Psoas muscle (tissue), 8 donors: ENCODE measurements around the gene ITM2C. TPM values are rescaled to one million over a fixed set of nuclear protein-coding genes. Genes with fewer than 3 reads are reported as not detected.

Experiments used
- ATAC-seq, 4 donors: fragments of 200-7000 bp; cut with Tn5 transposase; one replicate each; pipeline ENCODE4 v1.9.1; 2020; ENCODE audit warnings: moderate library complexity in 3 of 4, mild to moderate bottlenecking in 2 of 4
- DNase-seq, 2 donors: peaks; one replicate each; pipeline ENCODE4 v3.0.0-alpha.2; 2020
- H3K27ac ChIP-seq: fragments of 200-600 bp; one replicate; pipeline ENCODE4 v1.8.0; 2022
- H3K27me3 ChIP-seq, 3 donors: fragments of 200-600 bp in 1 of 3; one replicate each; pipeline versions ENCODE4 v1.6.1 to v1.8.0; 2013 to 2022; ENCODE audit warnings: low read length in 2 of 3, mild to moderate bottlenecking in 2 of 3, moderate library complexity in 1 of 3; ENCODE audit not compliant: insufficient read depth in 3 of 3
- H3K36me3 ChIP-seq, 2 donors: fragments of 200-600 bp in 1 of 2; one replicate each; pipeline versions ENCODE4 v1.6.1 to v1.8.0; 2013 to 2022; ENCODE audit warnings: low read depth in 1 of 2, mild to moderate bottlenecking in 1 of 2, moderate library complexity in 1 of 2; ENCODE audit not compliant: insufficient read depth in 1 of 2
- H3K4me1 ChIP-seq: fragments of 200-600 bp; one replicate; pipeline ENCODE4 v1.8.0; 2022
- H3K4me3 ChIP-seq: fragments of 200-600 bp; one replicate; pipeline ENCODE4 v1.8.0; 2022; ENCODE audit warnings: mild to moderate bottlenecking
- H3K9me3 ChIP-seq: fragments of 200-600 bp; one replicate; pipeline ENCODE4 v1.8.0; 2022
- CTCF ChIP-seq: fragments of 200-600 bp; IDR thresholded peaks from one replicate; pipeline ENCODE4 v1.8.0; 2022; ENCODE audit warnings: antibody characterized with exemption
- WGBS, 3 donors: extraction: QIAGEN DNeasy Blood & Tissue Kit; methylation state at CpG; one replicate each; pipeline versions ENCODE4 v1.1.6 to v1.1.7; 2013; 5-methylcytosine and 5-hydroxymethylcytosine counted together
- intact Hi-C, 2 donors: fragments of 100-400 bp; cut with DNase I; formaldehyde crosslinking; loops; one replicate each; pipeline versions ENCODE4 v1.11.0 to v1.14.2; 2022
- polyA plus RNA-seq, 3 donors: library from polyadenylated mRNA; stranded (reverse); fragments of 200-250 nt; gene quantifications; one replicate each; pipeline ENCODE4 v1.2.3, GENCODE V29; 2013
- total RNA-seq, 4 donors: library from RNA; stranded (reverse); fragmentation: NEBNext Ultra II Directional in 2 of 4; extraction: Animal tissue kit (Norgen Biotek cat#: 25700) in 2 of 4; gene quantifications; one replicate each; pipeline versions ENCODE4 v1.2.1 to v1.2.4, GENCODE V29; 2021 to 2023
- donor health status: healthy with polysubstance abuse.
- donor health status: DM: no; HTN: no; CAD: no; lungs with moderate emphysema.
- donor health status: Bipolar disorder and iron deficiency.
- donor health status: healthy.
- donor health status: DM: yes; HTN: yes; CAD: no.
- donor health status: DM: no; HTN: no; CAD: no.
- donor health status: DM: no; HTN: no; CAD: no.
- donor health status: DM: yes; HTN: yes; CAD: no.

ITM2C gene
- total and polyA plus RNA-seq, 7 donors = 9.0 to 20.3 (median 11.5) TPM

GRCh38 chr2:230914886-230915285 lies 50.1 kb downstream of the ITM2C start:
- 73 to 89% (median 88%) methylated on average over 3 of the region's 3 CpGs for WGBS, 3 donors
- no peak overlapping the region for H3K27ac ChIP-seq
- DNase-seq (peak in 1 of 2 donors; percentile 29), ATAC-seq (no peak)
- no peaks in the 10 kb centered on the region for H3K4me1 ChIP-seq
- H3K27me3 ChIP-seq = peaks cover 2 to 3% (median 2%) of the 10 kb centered on the region in 3 donors
- TF ChIP-seq CTCF = no peak
- intact Hi-C loops = no loop called here
- H3K36me3 ChIP-seq = no peaks in the 10 kb centered on the region
- no peaks in the 10 kb centered on the region for H3K9me3 ChIP-seq
- H3K4me3 ChIP-seq = no peak overlapping the region

GRCh38 chr2:230915319-230915718 lies 50.6 kb downstream of the ITM2C start:
- intact Hi-C loops = no loop called here
- DNase-seq = no peak
- Histone ChIP-seq H3K27me3 (peaks cover 2 to 3% (median 2%) of the 10 kb centered on the region in 3 donors), H3K9me3 (no peaks in the 10 kb centered on the region), H3K36me3 (no peaks in the 10 kb centered on the region), H3K4me3 (no peak overlapping the region), H3K4me1 (no peaks in the 10 kb centered on the region), H3K27ac (no peak overlapping the region)
- TF ChIP-seq CTCF = no peak
- ATAC-seq = no peak
- WGBS, 3 donors = 68 to 75% (median 69%) methylated on average over 6 of the region's 6 CpGs

- no peaks in the 10 kb centered on the region for H3K4me1 ChIP-seq
- no peak overlapping the region for H3K27ac ChIP-seq
- no peaks in the 10 kb centered on the region for H3K36me3 ChIP-seq
- no peak for DNase-seq
- peaks cover 2 to 3% (median 2%) of the 10 kb centered on the region in 3 donors for H3K27me3 ChIP-seq
- WGBS, 3 donors = 72% methylated on average over 7 of the region's 7 CpGs
- intact Hi-C loops = no loop called here
- TF ChIP-seq CTCF = no peak
- no peak for ATAC-seq
- H3K4me3 ChIP-seq = no peak overlapping the region
- H3K9me3 ChIP-seq = no peaks in the 10 kb centered on the region
Measured at GRCh38 chr2:230916218-230916617, 51.5 kb downstream of the ITM2C start.

GRCh38 chr2:230919240-230919639 lies 54.5 kb downstream of the ITM2C start:
- no peak overlapping the region for H3K4me3 ChIP-seq
- ATAC-seq = no peak
- no peaks in the 10 kb centered on the region for H3K9me3 ChIP-seq
- H3K4me1 ChIP-seq = no peaks in the 10 kb centered on the region
- DNase-seq = no peak
- intact Hi-C loops = no loop called here
- WGBS, 3 donors = 84 to 87% (median 84%) methylated on average over 2 of the region's 2 CpGs
- no peaks in the 10 kb centered on the region for H3K36me3 ChIP-seq
- peaks cover 0 to 2% (median 2%) of the 10 kb centered on the region in 3 donors for H3K27me3 ChIP-seq
- TF ChIP-seq CTCF = no peak
- no peak overlapping the region for H3K27ac ChIP-seq

- H3K4me3 ChIP-seq = no peak overlapping the region
- no peaks in the 10 kb centered on the region for H3K4me1 ChIP-seq
- intact Hi-C loops = no loop called here
- ATAC-seq = no peak
- H3K36me3 ChIP-seq = no peaks in the 10 kb centered on the region
- H3K27me3 ChIP-seq = peaks cover 0 to 2% (median 2%) of the 10 kb centered on the region in 3 donors
- H3K27ac ChIP-seq = no peak overlapping the region
- no peak for TF ChIP-seq CTCF
- DNase-seq = no peak
- WGBS, 3 donors = 67 to 72% (median 70%) methylated on average over 2 of the region's 2 CpGs
- no peaks in the 10 kb centered on the region for H3K9me3 ChIP-seq
Measured at GRCh38 chr2:230919681-230920080, 54.9 kb downstream of the ITM2C start.
